H54 (cell line): ENCODE results near the gene LMOD1.

Experiments used
- DNase-seq: peaks from one replicate; pipeline ENCODE4 v3.0.0; 2011; ENCODE audit warnings: low spot score, mixed read lengths; ENCODE audit not compliant: insufficient read length
- FAIRE-seq: peaks from 3 replicates; lab custom pipeline; 2011; peaks lifted over from hg19 to GRCh38; lab: Jason Lieb, UNC
- POLR2A ChIP-seq: IDR thresholded peaks from 2 replicates; pipeline ENCODE4 v1.6.1; 2011; ENCODE audit warnings: low read depth, mild to moderate bottlenecking, low read length

Gene LMOD1

GRCh38 chr1:201939148-201939547 lies 7.2 kb downstream of the LMOD1 start:
- DNase-seq, result no peak
- no peak for TF ChIP-seq POLR2A
- FAIRE-seq, result no peak

DNA sequence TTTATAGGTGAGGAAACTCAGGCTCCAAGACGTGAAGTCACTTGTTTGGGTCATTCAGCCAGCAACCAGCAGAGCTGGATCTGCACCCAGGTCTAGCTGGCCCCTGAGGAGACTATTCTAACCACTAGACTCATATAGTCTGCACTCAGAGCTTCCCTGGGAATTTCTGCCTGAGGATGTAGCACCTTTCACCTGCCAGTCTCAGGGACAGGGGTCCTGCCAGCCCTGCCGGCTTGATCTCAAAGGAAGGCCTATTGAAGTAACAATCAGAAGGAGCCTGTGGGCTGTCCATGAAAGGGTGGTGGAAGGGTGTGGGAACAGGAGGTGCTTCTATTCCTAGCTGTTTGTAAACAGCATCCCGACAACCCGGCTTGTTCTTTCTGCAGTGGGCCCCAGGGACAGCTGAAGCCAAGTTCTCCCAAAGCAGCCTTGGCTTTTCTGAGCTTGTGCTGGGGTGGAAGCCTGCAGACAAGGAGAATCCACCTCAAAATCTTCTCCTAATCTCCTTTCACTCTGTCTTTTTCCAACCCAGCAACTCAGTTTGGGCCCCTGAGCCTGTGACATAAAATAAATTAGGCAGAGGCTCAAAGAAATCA lies 7.8 kb downstream of the LMOD1 start:
- TF ChIP-seq POLR2A, result no peak
- FAIRE-seq, result no peak
- DNase-seq, result no peak

GRCh38 chr1:201937624-201938213 lies 8.6 kb downstream of the LMOD1 start:
- no peak for DNase-seq
- FAIRE-seq, result no peak
- no peak for TF ChIP-seq POLR2A

DNA sequence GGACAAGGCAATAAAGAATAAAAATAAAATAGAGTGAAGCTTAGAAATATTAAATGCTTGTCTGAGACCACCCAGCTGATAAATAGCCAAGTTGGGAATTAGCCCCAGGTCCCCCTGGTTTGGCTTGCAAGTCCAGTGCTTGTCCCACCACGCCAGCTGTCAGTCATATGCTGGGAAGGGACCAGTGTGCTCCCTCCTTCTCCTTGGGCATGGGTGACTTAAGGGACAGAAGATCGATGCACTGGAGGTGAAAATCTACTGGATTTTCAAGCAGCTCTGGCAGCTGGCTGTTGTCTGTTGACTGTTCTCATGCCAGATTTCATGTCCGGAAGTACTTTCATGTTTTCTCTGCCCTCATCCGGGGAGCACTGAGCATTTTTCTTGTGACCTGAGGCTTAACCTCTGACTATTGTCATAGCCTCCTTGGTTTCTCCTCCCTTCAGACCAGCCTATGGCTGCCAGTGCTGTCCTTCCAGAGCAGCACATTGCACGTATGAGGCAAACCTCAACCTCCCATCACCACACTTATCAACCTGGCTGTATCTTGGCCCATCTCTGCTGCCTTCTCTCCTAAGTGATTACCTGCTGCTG lies 12.4 kb downstream of the LMOD1 start:
- TF ChIP-seq POLR2A, result no peak
- DNase-seq (no peak), FAIRE-seq (no peak)

GRCh38 chr1:201930803-201931202 lies 15.5 kb downstream of the LMOD1 start:
- no peak for DNase-seq
- FAIRE-seq, result no peak
- no peak for TF ChIP-seq POLR2A

GRCh38 chr1:201930137-201930536 lies 16.2 kb downstream of the LMOD1 start:
- FAIRE-seq (no peak), DNase-seq (no peak)
- no peak for TF ChIP-seq POLR2A

DNA sequence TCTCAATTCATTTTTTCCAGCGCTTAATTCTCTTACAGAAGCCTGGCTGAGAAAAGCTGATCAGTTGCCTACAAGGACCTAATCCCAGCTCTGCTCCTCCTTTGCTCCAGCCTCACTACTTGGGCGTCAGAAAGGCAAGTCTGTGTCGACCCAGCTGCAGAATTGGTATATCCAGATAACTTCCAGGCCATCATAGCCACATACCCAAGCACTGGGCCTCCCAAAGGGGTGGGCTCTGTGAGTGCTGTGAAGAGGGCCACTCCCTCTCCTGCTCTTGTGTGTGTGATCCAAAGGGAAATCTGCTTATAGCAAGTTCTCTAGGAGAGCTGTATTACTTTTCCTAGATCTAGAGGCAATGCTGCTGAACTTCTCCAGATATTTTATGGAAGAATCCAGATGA lies 18.1 kb downstream of the LMOD1 start:
- no peak for FAIRE-seq

DNA sequence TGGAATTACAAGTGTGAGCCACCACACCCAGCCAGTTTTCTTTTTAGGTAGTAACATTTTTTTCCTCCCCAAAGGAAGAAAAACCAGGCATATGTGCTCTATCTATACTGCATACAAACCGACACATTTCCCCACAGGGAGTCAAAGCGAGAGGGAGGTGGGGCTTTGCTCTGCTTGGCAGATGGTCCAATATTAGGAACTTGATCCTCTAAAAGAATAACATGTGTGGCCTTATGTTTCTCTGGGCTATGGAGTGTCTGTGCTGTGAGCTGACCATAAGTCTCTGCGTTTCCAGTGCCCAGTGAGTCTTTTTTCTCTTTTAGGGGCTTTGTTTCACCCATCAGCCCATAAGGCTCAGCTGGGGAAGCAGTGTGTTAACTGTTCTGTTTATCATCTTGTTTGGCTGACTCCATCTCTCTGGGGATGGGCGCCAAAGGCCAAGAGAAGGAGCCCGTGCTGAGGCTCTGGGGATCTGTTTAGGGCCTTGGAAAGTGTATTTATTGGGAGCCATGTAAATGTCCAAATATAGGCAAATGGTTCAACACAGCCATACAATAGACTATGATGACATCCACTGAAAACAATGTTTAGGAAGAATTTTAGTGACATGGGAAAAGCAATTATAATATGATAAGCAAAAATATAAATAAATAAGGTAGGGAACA lies 20.2 kb downstream of the LMOD1 start:
- no peak for TF ChIP-seq POLR2A
- DNase-seq (no peak), FAIRE-seq (no peak)

More for the DNA sequence above, 18.1 kb downstream of the LMOD1 start:
- no peak for TF ChIP-seq POLR2A
- DNase-seq, result no peak

GRCh38 chr1:201925301-201925567 lies 21.1 kb downstream of the LMOD1 start:
- DNase-seq, result no peak
- no peak for TF ChIP-seq POLR2A
- no peak for FAIRE-seq

GRCh38 chr1:201921952-201922558 lies 24.3 kb downstream of the LMOD1 start:
- no peak for TF ChIP-seq POLR2A
- no peak for FAIRE-seq
- DNase-seq, result no peak

DNA sequence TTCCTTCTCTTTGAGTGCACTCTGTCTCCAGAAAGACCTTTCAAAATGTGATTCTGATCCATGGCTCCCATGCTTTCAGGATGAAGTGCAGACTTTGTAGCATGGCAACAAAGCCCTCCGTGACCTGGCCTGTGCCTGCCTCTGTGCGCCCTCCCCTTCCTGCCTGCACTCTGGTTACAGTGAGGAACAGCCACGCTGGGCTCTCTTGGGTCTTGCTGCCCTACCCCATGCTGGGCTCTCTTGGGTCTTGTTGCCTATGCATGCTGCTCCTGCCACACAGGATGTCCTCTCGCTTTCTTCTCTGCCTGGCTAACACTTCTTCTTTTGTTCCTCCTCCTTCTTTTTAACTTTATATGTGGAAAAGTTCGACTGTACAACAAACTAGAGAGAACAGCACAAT lies 28.0 kb downstream of the LMOD1 start:
- TF ChIP-seq POLR2A, result no peak
- no peak for FAIRE-seq

GRCh38 chr1:201917362-201918033 lies 28.9 kb downstream of the LMOD1 start:
- no peak for TF ChIP-seq POLR2A
- DNase-seq, result no peak
- FAIRE-seq, result no peak

More for the DNA sequence above, 28.0 kb downstream of the LMOD1 start:
- DNase-seq, result no peak

DNA sequence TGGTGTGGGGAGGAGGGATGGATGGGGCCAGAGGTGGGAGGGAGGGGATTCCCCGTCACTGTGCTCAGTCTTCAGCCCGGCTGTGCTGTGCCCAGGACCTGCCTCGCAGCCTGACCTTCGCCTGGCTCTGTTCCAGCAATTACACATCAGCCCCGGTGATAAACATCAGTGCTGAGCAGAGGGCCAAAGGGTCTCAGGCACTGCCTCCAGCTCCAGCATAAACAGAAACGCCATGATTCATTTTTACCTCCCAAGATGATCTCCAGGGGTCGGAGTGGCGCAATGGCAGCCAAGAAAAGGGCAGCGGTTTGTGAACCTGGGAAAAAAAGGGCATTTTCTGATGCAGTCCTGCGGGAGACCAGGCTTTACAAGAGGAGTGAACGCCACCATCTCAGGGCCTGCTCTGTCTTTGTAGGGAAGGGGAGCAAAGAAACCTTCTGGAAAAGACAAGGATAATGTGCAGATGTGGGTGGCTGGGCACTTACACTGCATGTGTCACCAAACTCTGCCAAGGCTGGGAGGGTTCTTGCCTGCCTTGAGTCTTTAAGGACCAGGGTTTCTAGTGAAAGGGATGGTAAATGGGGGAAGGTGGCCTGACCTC lies 29.6 kb downstream of the LMOD1 start:
- TF ChIP-seq POLR2A, result no peak
- FAIRE-seq, result no peak
- DNase-seq, result peak; percentile 83
